Measurements from ENCODE around the gene EDN2. TPM values are rescaled to one million over a fixed set of nuclear protein-coding genes. Genes with fewer than 3 reads are reported as not detected.

EDN2 gene
- total RNA-seq, 1 experiment from 2014 or later: not detected

GRCh38 chr1:41498804-41499203 lies 14.3 kb upstream of the EDN2 start:
- peak; percentile 93 for DNase-seq (ENCODE audit: low read depth)

- no peak for DNase-seq (ENCODE audit: low read depth)
Measured at GRCh38 chr1:41498391-41498790, 13.9 kb upstream of the EDN2 start.

- no peak for DNase-seq (ENCODE audit: low read depth)
Measured at GRCh38 chr1:41497461-41498030, 13.1 kb upstream of the EDN2 start.

- DNase-seq (ENCODE audit: low read depth): no peak
Measured at GRCh38 chr1:41497056-41497440, 12.6 kb upstream of the EDN2 start.

GRCh38 chr1:41496080-41497055 lies 11.9 kb upstream of the EDN2 start:
- DNase-seq (ENCODE audit: low read depth): peak; percentile 88

- DNase-seq (ENCODE audit: low read depth): peak; percentile 47
Measured at GRCh38 chr1:41495210-41495948, 10.9 kb upstream of the EDN2 start.

- no peak for DNase-seq (ENCODE audit: low read depth)
Measured at GRCh38 chr1:41494351-41495209, 10.1 kb upstream of the EDN2 start.

GRCh38 chr1:41493626-41494350 lies 9.3 kb upstream of the EDN2 start:
- DNase-seq (ENCODE audit: low read depth): no peak

- DNase-seq (ENCODE audit: low read depth): peak; percentile 88
Measured at GRCh38 chr1:41493117-41493536, 8.6 kb upstream of the EDN2 start.

- no peak for DNase-seq (ENCODE audit: low read depth)
Measured at GRCh38 chr1:41492341-41492848, 7.9 kb upstream of the EDN2 start.

- no peak for DNase-seq (ENCODE audit: low read depth)
Measured at GRCh38 chr1:41490911-41491310, 6.4 kb upstream of the EDN2 start.

- no peak for DNase-seq (ENCODE audit: low read depth)
Measured at GRCh38 chr1:41489561-41489960, 5.1 kb upstream of the EDN2 start.

GRCh38 chr1:41488040-41488951 lies 3.8 kb upstream of the EDN2 start:
- DNase-seq (ENCODE audit: low read depth): no peak

GRCh38 chr1:41487126-41488039 lies 2.9 kb upstream of the EDN2 start:
- DNase-seq (ENCODE audit: low read depth): no peak

- no peak for DNase-seq (ENCODE audit: low read depth)
Measured at GRCh38 chr1:41486371-41487125, 2.1 kb upstream of the EDN2 start.

GRCh38 chr1:41486053-41486370 lies 1.5 kb upstream of the EDN2 start:
- no peak for DNase-seq (ENCODE audit: low read depth)

- DNase-seq (ENCODE audit: low read depth): peak; percentile 47
Measured at GRCh38 chr1:41485605-41486004, 1.1 kb upstream of the EDN2 start.

GRCh38 chr1:41483960-41484401 lies 502 bp downstream of the EDN2 start:
- DNase-seq (ENCODE audit: low read depth): no peak

Data from LHCN-M2 (cell line).